WTC11 (cell line): ENCODE data around the gene TBX4. TPM values are rescaled to one million over a fixed set of nuclear protein-coding genes. Genes with fewer than 3 reads are reported as not detected.

ENCODE experiments used
- ATAC-seq: fragments of 200-7000 bp; cut with Tn5 transposase; 2 replicates; pipeline ENCODE4 v1.10.0; 2021; ENCODE audit warnings: mild to moderate bottlenecking, moderate library complexity
- CTCF ChIA-PET: fragments of 300-600 bp; sonication (Branson Sonifier 250); formaldehyde crosslinking; loops from one replicate; lab custom pipeline; 2021; ENCODE audit warnings: antibody characterized with exemption; lab: Charles Lee
- POLR2A ChIA-PET: fragments of 350-600 bp; sonication (Branson Sonifier 250); formaldehyde crosslinking; loops from one replicate; lab custom pipeline; 2021; ENCODE audit warnings: antibody characterized with exemption; lab: Charles Lee
- DNase-seq: peaks from one replicate; pipeline ENCODE4 v3.0.0; 2021; ENCODE audit warnings: low spot score
- H3K27ac Mint-ChIP-seq: 2 replicates; pipeline ENCODE4 v1.8.0; 2021; ENCODE audit warnings: mixed read lengths
- H3K27me3 Mint-ChIP-seq: 2 replicates; pipeline ENCODE4 v1.8.0; 2021; ENCODE audit warnings: low read depth, mild to moderate bottlenecking, moderate library complexity, mixed read lengths
- H3K36me3 Mint-ChIP-seq: 2 replicates; pipeline ENCODE4 v1.8.0; 2021; ENCODE audit warnings: mixed read lengths
- H3K4me1 Mint-ChIP-seq: 2 replicates; pipeline ENCODE4 v1.8.0; 2022; ENCODE audit warnings: mixed read lengths
- H3K4me3 Mint-ChIP-seq: 2 replicates; pipeline ENCODE4 v1.8.0; 2021; ENCODE audit warnings: mild to moderate bottlenecking, moderate library complexity, mixed read lengths
- H3K9me3 Mint-ChIP-seq: 2 replicates; pipeline ENCODE4 v1.8.0; 2021; ENCODE audit warnings: mixed read lengths
- ATF1 ChIP-seq: sonication (generic); formaldehyde crosslinking; IDR thresholded peaks from 2 replicates; pipeline ENCODE4 v1.8.1; 2023; ENCODE audit warnings: mild to moderate bottlenecking, moderate library complexity, missing genetic modification reagents
- CBFB ChIP-seq: sonication (generic); formaldehyde crosslinking; IDR thresholded peaks from 2 replicates; pipeline ENCODE4 v1.8.1; 2022; ENCODE audit warnings: mild to moderate bottlenecking, low read depth, missing genetic modification reagents
- CREM ChIP-seq: sonication (generic); formaldehyde crosslinking; IDR thresholded peaks from 2 replicates; pipeline ENCODE4 v1.8.1; 2022; ENCODE audit warnings: mild to moderate bottlenecking, missing genetic modification reagents, moderate library complexity
- ESRRA ChIP-seq: sonication (generic); formaldehyde crosslinking; IDR thresholded peaks from 2 replicates; pipeline ENCODE4 v1.8.1; 2022; ENCODE audit warnings: mild to moderate bottlenecking, missing genetic modification reagents, borderline replicate concordance
- FOXK1 ChIP-seq: sonication (generic); formaldehyde crosslinking; IDR thresholded peaks from 2 replicates; pipeline ENCODE4 v1.8.0; 2022; ENCODE audit warnings: mild to moderate bottlenecking, moderate library complexity, missing genetic modification reagents
- GABPB1 ChIP-seq: sonication (generic); formaldehyde crosslinking; IDR thresholded peaks from 2 replicates; pipeline ENCODE4 v1.8.1; 2023; ENCODE audit warnings: mild to moderate bottlenecking, missing genetic modification reagents
- JUN ChIP-seq: sonication (generic); formaldehyde crosslinking; IDR thresholded peaks from 2 replicates; pipeline ENCODE4 v1.8.0; 2023; ENCODE audit warnings: mild to moderate bottlenecking, missing genetic modification reagents
- PRRX2 ChIP-seq: fragments of 250-450 bp; sonication (Bioruptor Pico); IDR thresholded peaks from 2 replicates; pipeline ENCODE4 v1.8.0; 2021; ENCODE audit warnings: mild to moderate bottlenecking
- RELA ChIP-seq: sonication (generic); formaldehyde crosslinking; IDR thresholded peaks from 2 replicates; pipeline ENCODE4 v1.8.1; 2022; ENCODE audit warnings: missing genetic modification reagents, mild to moderate bottlenecking, borderline replicate concordance
- RORB ChIP-seq: fragments of 250-450 bp; sonication (Bioruptor Pico); IDR thresholded peaks from 2 replicates; pipeline ENCODE4 v1.9.0; 2021; ENCODE audit warnings: mild to moderate bottlenecking
- SOX15 ChIP-seq: fragments of 250-450 bp; sonication (Bioruptor Pico); IDR thresholded peaks from 2 replicates; pipeline ENCODE4 v1.9.0; 2021; ENCODE audit warnings: mild to moderate bottlenecking
- TP53 ChIP-seq: sonication (generic); formaldehyde crosslinking; IDR thresholded peaks from 2 replicates; pipeline ENCODE4 v1.8.1; 2023; ENCODE audit warnings: mild to moderate bottlenecking, missing genetic modification reagents
- USF2 ChIP-seq: sonication (generic); formaldehyde crosslinking; IDR thresholded peaks from 2 replicates; pipeline ENCODE4 v1.8.1; 2023; ENCODE audit warnings: mild to moderate bottlenecking, missing genetic modification reagents, moderate library complexity
- ZNF671 ChIP-seq: fragments of 250-450 bp; sonication (Bioruptor Pico); IDR thresholded peaks from 2 replicates; pipeline ENCODE4 v1.8.0; 2021; ENCODE audit warnings: mild to moderate bottlenecking
- total RNA-seq: library from RNA; stranded (reverse); gene quantifications from 3 replicates; pipeline ENCODE4 v1.2.3, GENCODE V29; 2021
- TF ChIP-seq, protein P1 (sequence below): sonication (generic); formaldehyde crosslinking; IDR thresholded peaks from 2 replicates; pipeline ENCODE4 v1.8.0; 2022; ENCODE audit warnings: missing genetic modification reagents
- TF ChIP-seq, protein P2 (sequence below): sonication (generic); formaldehyde crosslinking; IDR thresholded peaks from 2 replicates; pipeline ENCODE4 v1.8.0; 2023; ENCODE audit warnings: missing genetic modification reagents, mild to moderate bottlenecking, borderline replicate concordance

Gene TBX4
- total RNA-seq, 1 experiment from 2014 or later: not detected

GRCh38 chr17:61486135-61487120 lies 34.2 kb downstream of the TBX4 start (continued):
- TF ChIP-seq CBFB (CRISPR knock-in tag) (no peak), FOXK1 (CRISPR knock-in tag) (no peak), PRRX2 (CRISPR knock-in tag) (no peak)
- TF ChIP-seq, protein P1, sequence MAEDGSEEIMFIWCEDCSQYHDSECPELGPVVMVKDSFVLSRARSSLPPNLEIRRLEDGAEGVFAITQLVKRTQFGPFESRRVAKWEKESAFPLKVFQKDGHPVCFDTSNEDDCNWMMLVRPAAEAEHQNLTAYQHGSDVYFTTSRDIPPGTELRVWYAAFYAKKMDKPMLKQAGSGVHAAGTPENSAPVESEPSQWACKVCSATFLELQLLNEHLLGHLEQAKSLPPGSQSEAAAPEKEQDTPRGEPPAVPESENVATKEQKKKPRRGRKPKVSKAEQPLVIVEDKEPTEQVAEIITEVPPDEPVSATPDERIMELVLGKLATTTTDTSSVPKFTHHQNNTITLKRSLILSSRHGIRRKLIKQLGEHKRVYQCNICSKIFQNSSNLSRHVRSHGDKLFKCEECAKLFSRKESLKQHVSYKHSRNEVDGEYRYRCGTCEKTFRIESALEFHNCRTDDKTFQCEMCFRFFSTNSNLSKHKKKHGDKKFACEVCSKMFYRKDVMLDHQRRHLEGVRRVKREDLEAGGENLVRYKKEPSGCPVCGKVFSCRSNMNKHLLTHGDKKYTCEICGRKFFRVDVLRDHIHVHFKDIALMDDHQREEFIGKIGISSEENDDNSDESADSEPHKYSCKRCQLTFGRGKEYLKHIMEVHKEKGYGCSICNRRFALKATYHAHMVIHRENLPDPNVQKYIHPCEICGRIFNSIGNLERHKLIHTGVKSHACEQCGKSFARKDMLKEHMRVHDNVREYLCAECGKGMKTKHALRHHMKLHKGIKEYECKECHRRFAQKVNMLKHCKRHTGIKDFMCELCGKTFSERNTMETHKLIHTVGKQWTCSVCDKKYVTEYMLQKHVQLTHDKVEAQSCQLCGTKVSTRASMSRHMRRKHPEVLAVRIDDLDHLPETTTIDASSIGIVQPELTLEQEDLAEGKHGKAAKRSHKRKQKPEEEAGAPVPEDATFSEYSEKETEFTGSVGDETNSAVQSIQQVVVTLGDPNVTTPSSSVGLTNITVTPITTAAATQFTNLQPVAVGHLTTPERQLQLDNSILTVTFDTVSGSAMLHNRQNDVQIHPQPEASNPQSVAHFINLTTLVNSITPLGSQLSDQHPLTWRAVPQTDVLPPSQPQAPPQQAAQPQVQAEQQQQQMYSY (CRISPR knock-in tag): no peak

- ChIA-PET POLR2A (interaction anchor here (0.5 to 0.9 kb wide), 2 partner anchors 15 to 18 kb away, joined by 3 read pairs; no protein-coding TSS in a partner anchor), CTCF (interaction anchor here (0.9 to 2.0 kb wide), 11 partner anchors 9 to 85 kb away, joined by 3 to 8 read pairs (median 4); no protein-coding TSS in a partner anchor)
- no peak overlapping the region for H3K27ac Mint-ChIP-seq
- H3K4me3 Mint-ChIP-seq: no peak overlapping the region
- H3K36me3 Mint-ChIP-seq: no peaks in the 10 kb centered on the region
- no peak for DNase-seq
- peaks cover 9% of the 10 kb centered on the region for H3K4me1 Mint-ChIP-seq
- H3K27me3 Mint-ChIP-seq: no peaks in the 10 kb centered on the region
- H3K9me3 Mint-ChIP-seq: no peaks in the 10 kb centered on the region
- ATAC-seq: peak; percentile 26; the same call in 1 of the 2 replicates
- TF ChIP-seq TP53 (CRISPR knock-in tag) (no peak), RELA (CRISPR knock-in tag) (no peak), USF2 (CRISPR knock-in tag) (no peak), GABPB1 (CRISPR knock-in tag) (no peak), ESRRA (CRISPR knock-in tag) (no peak), CREM (CRISPR knock-in tag) (no peak), JUN (CRISPR knock-in tag) (no peak), ATF1 (CRISPR knock-in tag) (no peak), ZNF671 (CRISPR knock-in tag) (no peak), RORB (no peak), SOX15 (CRISPR knock-in tag) (no peak)
- TF ChIP-seq, protein P2, sequence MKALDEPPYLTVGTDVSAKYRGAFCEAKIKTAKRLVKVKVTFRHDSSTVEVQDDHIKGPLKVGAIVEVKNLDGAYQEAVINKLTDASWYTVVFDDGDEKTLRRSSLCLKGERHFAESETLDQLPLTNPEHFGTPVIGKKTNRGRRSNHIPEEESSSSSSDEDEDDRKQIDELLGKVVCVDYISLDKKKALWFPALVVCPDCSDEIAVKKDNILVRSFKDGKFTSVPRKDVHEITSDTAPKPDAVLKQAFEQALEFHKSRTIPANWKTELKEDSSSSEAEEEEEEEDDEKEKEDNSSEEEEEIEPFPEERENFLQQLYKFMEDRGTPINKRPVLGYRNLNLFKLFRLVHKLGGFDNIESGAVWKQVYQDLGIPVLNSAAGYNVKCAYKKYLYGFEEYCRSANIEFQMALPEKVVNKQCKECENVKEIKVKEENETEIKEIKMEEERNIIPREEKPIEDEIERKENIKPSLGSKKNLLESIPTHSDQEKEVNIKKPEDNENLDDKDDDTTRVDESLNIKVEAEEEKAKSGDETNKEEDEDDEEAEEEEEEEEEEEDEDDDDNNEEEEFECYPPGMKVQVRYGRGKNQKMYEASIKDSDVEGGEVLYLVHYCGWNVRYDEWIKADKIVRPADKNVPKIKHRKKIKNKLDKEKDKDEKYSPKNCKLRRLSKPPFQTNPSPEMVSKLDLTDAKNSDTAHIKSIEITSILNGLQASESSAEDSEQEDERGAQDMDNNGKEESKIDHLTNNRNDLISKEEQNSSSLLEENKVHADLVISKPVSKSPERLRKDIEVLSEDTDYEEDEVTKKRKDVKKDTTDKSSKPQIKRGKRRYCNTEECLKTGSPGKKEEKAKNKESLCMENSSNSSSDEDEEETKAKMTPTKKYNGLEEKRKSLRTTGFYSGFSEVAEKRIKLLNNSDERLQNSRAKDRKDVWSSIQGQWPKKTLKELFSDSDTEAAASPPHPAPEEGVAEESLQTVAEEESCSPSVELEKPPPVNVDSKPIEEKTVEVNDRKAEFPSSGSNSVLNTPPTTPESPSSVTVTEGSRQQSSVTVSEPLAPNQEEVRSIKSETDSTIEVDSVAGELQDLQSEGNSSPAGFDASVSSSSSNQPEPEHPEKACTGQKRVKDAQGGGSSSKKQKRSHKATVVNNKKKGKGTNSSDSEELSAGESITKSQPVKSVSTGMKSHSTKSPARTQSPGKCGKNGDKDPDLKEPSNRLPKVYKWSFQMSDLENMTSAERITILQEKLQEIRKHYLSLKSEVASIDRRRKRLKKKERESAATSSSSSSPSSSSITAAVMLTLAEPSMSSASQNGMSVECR (CRISPR knock-in tag): no peak
- TF ChIP-seq, protein P1 (CRISPR knock-in tag): no peak
Measured at GRCh38 chr17:61487161-61487988, 35.2 kb downstream of the TBX4 start.
